IMR-90 (cell line): ENCODE measurements around the gene ODAD2. TPM values are rescaled to one million over a fixed set of nuclear protein-coding genes. Genes with fewer than 3 reads are reported as not detected.

Experiments
- ATAC-seq: fragments of 200-7000 bp; cut with Tn5 transposase; 2 replicates; pipeline ENCODE4 v1.9.1; 2020; ENCODE audit warnings: low read depth, mild to moderate bottlenecking, moderate library complexity
- BruUV-seq: library from RNA; stranded (reverse); fragments of 400-500 nt; replicated peaks from 2 replicates; lab custom pipeline; 2021; lab: Mats Ljungman, UMichigan
- CTCF ChIA-PET: fragments of 300-600 bp; formaldehyde crosslinking; extraction: SDS; loops from one replicate; lab custom pipeline; 2021; ENCODE audit warnings: antibody characterized with exemption; lab: Yijun Ruan, JAX
- POLR2A ChIA-PET: fragments of 300-600 bp; sonication (Branson Sonifier 250); formaldehyde crosslinking; loops from one replicate; lab custom pipeline; 2022; ENCODE audit warnings: antibody characterized with exemption; ENCODE audit not compliant: unreplicated experiment; lab: Charles Lee
- DNase-seq: peaks from one replicate; pipeline ENCODE4 v3.0.0; 2013
- H2AFZ ChIP-seq: replicated peaks from 2 replicates; pipeline ENCODE3; 2013; ENCODE audit warnings: low read length, mild to moderate bottlenecking; ENCODE audit not compliant: poor library complexity
- H2AK5ac ChIP-seq: 2 replicates; pipeline ENCODE4 v1.6.1; 2013; ENCODE audit warnings: low read depth, low read length, inconsistent platforms
- H2AK9ac ChIP-seq: replicated peaks from 2 replicates; pipeline ENCODE3; 2013; ENCODE audit warnings: mild to moderate bottlenecking, low read depth, low read length, moderate library complexity; ENCODE audit not compliant: poor library complexity
- H2BK120ac ChIP-seq: 2 replicates; pipeline ENCODE4 v1.6.1; 2013; ENCODE audit warnings: low read depth, low read length, inconsistent platforms
- H2BK15ac ChIP-seq: 3 replicates; pipeline ENCODE4 v1.6.1; 2013; ENCODE audit warnings: low read depth, low read length, inconsistent platforms
- H2BK20ac ChIP-seq: 2 replicates; pipeline ENCODE4 v1.6.1; 2013; ENCODE audit warnings: low read depth, mild to moderate bottlenecking, inconsistent platforms, low read length, moderate library complexity
- H2BK5ac ChIP-seq: 2 replicates; pipeline ENCODE4 v1.6.1; 2013; ENCODE audit warnings: mild to moderate bottlenecking, low read depth, low read length, inconsistent platforms; ENCODE audit not compliant: poor library complexity, severe bottlenecking
- H3K14ac ChIP-seq: replicated peaks from 2 replicates; pipeline ENCODE4 v1.6.1; 2013; ENCODE audit warnings: low read depth, low read length, inconsistent platforms
- H3K18ac ChIP-seq: 2 replicates; pipeline ENCODE4 v1.6.1; 2013; ENCODE audit warnings: low read depth, low read length, control low read depth
- H3K23ac ChIP-seq: 2 replicates; pipeline ENCODE4 v1.6.1; 2013; ENCODE audit warnings: low read depth, low read length, inconsistent platforms
- H3K27ac ChIP-seq: 2 replicates; pipeline ENCODE4 v1.5.1; 2013; ENCODE audit warnings: mild to moderate bottlenecking, control low read depth, low read length; ENCODE audit not compliant: insufficient read depth
- H3K27me3 ChIP-seq: 2 replicates; pipeline ENCODE4 v1.6.1; 2013; ENCODE audit warnings: low read length; ENCODE audit not compliant: control insufficient read depth, insufficient read depth
- H3K36me3 ChIP-seq: 2 replicates; pipeline ENCODE4 v1.6.1; 2013; ENCODE audit warnings: low read length, mixed read lengths; ENCODE audit not compliant: control insufficient read depth, insufficient read depth
- H3K4ac ChIP-seq: 2 replicates; pipeline ENCODE4 v1.6.1; 2013; ENCODE audit warnings: low read depth, low read length, inconsistent platforms
- H3K4me1 ChIP-seq: 2 replicates; pipeline ENCODE4 v1.6.1; 2013; ENCODE audit warnings: low read length, mixed read lengths; ENCODE audit not compliant: control insufficient read depth, insufficient read depth
- H3K4me2 ChIP-seq: 2 replicates; pipeline ENCODE4 v1.6.1; 2013; ENCODE audit warnings: low read depth, mild to moderate bottlenecking, control low read depth, low read length, moderate library complexity
- H3K4me3 ChIP-seq: 2 replicates; pipeline ENCODE4 v1.5.1; 2013; ENCODE audit warnings: low read depth, mild to moderate bottlenecking, control low read depth, low read length, moderate library complexity; ENCODE audit not compliant: insufficient read depth
- H3K56ac ChIP-seq: 2 replicates; pipeline ENCODE4 v1.6.1; 2013; ENCODE audit warnings: low read length, inconsistent platforms; ENCODE audit not compliant: insufficient read depth; ENCODE audit errors: extremely low read depth
- H3K79me1 ChIP-seq, 2 experiments: 2 replicates each; pipeline ENCODE4 v1.6.1; 2013; ENCODE audit warnings: low read length in 2 of 2, inconsistent platforms in 1 of 2, low read depth in 1 of 2
- H3K9ac ChIP-seq: 2 replicates; pipeline ENCODE4 v1.6.1; 2013; ENCODE audit warnings: low read depth, low read length, control low read depth
- H3K9me1 ChIP-seq: 2 replicates; pipeline ENCODE4 v1.6.1; 2013; ENCODE audit warnings: low read length, inconsistent platforms; ENCODE audit not compliant: insufficient read depth
- H3K9me3 ChIP-seq: 2 replicates; pipeline ENCODE4 v1.6.1; 2013; ENCODE audit warnings: low read length; ENCODE audit not compliant: control insufficient read depth, insufficient read depth
- H4K20me1 ChIP-seq: 2 replicates; pipeline ENCODE4 v1.6.1; 2013; ENCODE audit warnings: low read length, inconsistent platforms; ENCODE audit not compliant: insufficient read depth
- H4K5ac ChIP-seq: 2 replicates; pipeline ENCODE4 v1.6.1; 2013; ENCODE audit warnings: mild to moderate bottlenecking, low read depth, low read length, control low read depth
- H4K8ac ChIP-seq, 2 experiments: 2 replicates each; pipeline ENCODE4 v1.6.1; 2013; ENCODE audit warnings: low read depth in 2 of 2, low read length in 2 of 2, control low read depth in 1 of 2, inconsistent platforms in 1 of 2
- H4K91ac ChIP-seq: 2 replicates; pipeline ENCODE4 v1.6.1; 2013; ENCODE audit warnings: low read depth, low read length, inconsistent platforms; ENCODE audit not compliant: insufficient read depth
- FOS ChIP-seq: fragments of 150-350 bp; IDR thresholded peaks from 2 replicates; pipeline ENCODE4 v1.6.1; 2016; ENCODE audit warnings: low read depth, low read length
- RFX5 ChIP-seq: IDR thresholded peaks from 2 replicates; pipeline ENCODE4 v1.8.0; 2012; ENCODE audit warnings: low read depth, mild to moderate bottlenecking, low read length, moderate library complexity
- WGBS, 2 experiments: methylation state at CpG; one replicate each; pipeline versions ENCODE4 v1.1.5 to v1.1.7; 2013; ENCODE audit warnings: missing lambda C conversion rate in 2 of 2; ENCODE audit not compliant: insufficient read length in 1 of 2; ENCODE audit errors: extremely low coverage in 2 of 2; 5-methylcytosine and 5-hydroxymethylcytosine counted together
- dilution Hi-C: fragments of 300-500 bp; cut with HindIII; formaldehyde crosslinking; loops from one replicate; pipeline ENCODE4 v1.14.3; 2018; ENCODE audit warnings: low sequenced_read_pairs; ENCODE audit not compliant: unreplicated experiment
- in situ Hi-C: fragments of 300-500 bp; cut with MboI; formaldehyde crosslinking; loops from 3 replicates; pipeline ENCODE4 v1.14.3; 2019; ENCODE audit warnings: low sequenced_read_pairs, inconsistent platforms, mixed read lengths
- intact Hi-C: fragments of 100-400 bp; cut with micrococcal nuclease; formaldehyde crosslinking; loops from 2 replicates; pipeline ENCODE4 v1.10.0; 2022
- polyA plus RNA-seq, 3 experiments: library from polyadenylated mRNA; depleted of rRNA; stranded (reverse); fragments of >200 nt; gene quantifications; 2 replicates each; pipeline ENCODE4 v1.2.3, GENCODE V29; 2012; ENCODE audit warnings: low replicate concordance in 1 of 3
- total RNA-seq: library from RNA; depleted of rRNA; stranded (reverse); fragments of >200 nt; gene quantifications from 2 replicates; pipeline ENCODE4 v1.2.3, GENCODE V29; 2012

ODAD2 gene
- total and polyA plus RNA-seq, 2 of the 4 experiments (the other 2 are of a cell fraction), result 0.53 to 0.72 TPM

GRCh38 chr10:27815261-27815660 lies 183.6 kb downstream of the ODAD2 start:
- POLR2A ChIA-PET, result no interaction called here
- Histone ChIP-seq H3K23ac (no peak overlapping the region), H4K5ac (no peak overlapping the region), H3K9me3 (no peaks in the 10 kb centered on the region), H4K20me1 (no peaks in the 10 kb centered on the region), H2BK15ac (no peak overlapping the region), H3K9me1 (no peaks in the 10 kb centered on the region), H3K14ac (no peak overlapping the region), H4K91ac (no peak overlapping the region), H2AK5ac (no peak overlapping the region), H3K9ac (no peak overlapping the region), H3K18ac (no peak overlapping the region), H2BK5ac (no peak overlapping the region), H3K4ac (no peak overlapping the region), H4K8ac (no peak overlapping the region), H3K27me3 (no peaks in the 10 kb centered on the region), H3K36me3 (no peaks in the 10 kb centered on the region), H3K27ac (no peak overlapping the region), H3K4me1 (peaks cover 2% of the 10 kb centered on the region; the same call in 1 of the 2 replicates), H3K79me1 (no peaks in the 10 kb centered on the region), H2BK120ac (no peak overlapping the region), H2AK9ac (no peak overlapping the region), H3K56ac (no peak overlapping the region), H2AFZ (no peak overlapping the region), H3K4me2 (no peak overlapping the region), H3K4me3 (no peak overlapping the region), H2BK20ac (no peak overlapping the region)
- ATAC-seq (peak; percentile 40; the same call in 1 of the 2 replicates), DNase-seq (no peak)
- TF ChIP-seq RFX5, result no peak
- TF ChIP-seq FOS, result no peak
- WGBS, 2 experiments, result 100% methylated on average over 1 of the region's 3 CpGs; no CpG with 5 or more reads in 1 of the 2 experiments
- intact Hi-C loops, result no loop called here
- dilution Hi-C loops, result no loop called here
- BruUV-seq, result no TSS peak
- in situ Hi-C loops, result no loop called here
- CTCF ChIA-PET, result no interaction called here
